ENCODE results near the gene MTERF4. TPM values are rescaled to one million over a fixed set of nuclear protein-coding genes. Genes with fewer than 3 reads are reported as not detected.
A peak's percentile ranks its signal among the peaks of the same experiment; 100 is the strongest.

The MTERF4 gene
- total and polyA plus RNA-seq, 2 of the 13 experiments (the other 11 are each of a cell fraction or from before 2014, with no cell fraction given): 50.5 to 59.8 TPM

DNA sequence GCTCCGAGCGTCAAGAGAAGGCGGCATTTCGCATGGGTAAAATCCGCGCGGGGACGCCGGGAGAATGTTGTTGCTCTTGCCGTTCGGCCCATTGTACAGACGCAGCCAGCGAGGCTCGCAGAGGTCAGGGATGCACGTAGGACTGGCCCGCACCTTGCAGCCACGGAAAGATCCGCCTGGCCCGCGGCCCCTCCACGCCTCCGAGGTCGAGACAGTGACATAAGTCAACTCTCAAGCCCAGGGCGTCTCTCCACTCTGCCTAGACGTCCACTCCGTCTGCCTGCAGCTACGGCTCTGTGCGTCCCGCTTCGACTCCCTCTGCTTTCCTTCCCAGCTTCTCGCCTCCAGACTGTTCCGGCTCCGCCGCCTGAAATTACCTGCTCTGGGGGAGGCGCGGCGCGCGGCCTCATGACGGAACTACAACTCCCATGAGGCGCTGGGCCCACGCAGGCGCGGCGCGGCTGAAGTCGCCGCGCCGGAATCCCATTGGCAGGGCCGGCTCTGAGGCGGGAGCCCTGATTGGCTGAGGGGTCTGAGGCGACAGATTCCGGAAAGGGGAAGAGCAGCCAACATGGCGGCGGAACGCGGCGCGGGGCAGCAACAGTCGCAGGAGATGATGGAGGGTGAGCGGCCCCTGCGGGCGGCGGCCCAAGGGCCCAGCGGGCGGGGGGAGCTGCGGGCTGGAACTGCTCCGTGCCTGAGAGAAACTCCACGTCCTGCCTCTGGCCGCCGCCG lies 48.0 kb upstream of the MTERF4 start, which contains the start of gene PPP1R7 (continued):
- TF ChIP-seq, protein P1, sequence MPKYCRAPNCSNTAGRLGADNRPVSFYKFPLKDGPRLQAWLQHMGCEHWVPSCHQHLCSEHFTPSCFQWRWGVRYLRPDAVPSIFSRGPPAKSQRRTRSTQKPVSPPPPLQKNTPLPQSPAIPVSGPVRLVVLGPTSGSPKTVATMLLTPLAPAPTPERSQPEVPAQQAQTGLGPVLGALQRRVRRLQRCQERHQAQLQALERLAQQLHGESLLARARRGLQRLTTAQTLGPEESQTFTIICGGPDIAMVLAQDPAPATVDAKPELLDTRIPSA (CRISPR knock-in tag; IDR thresholded peaks at IDR 0.05; ENCODE audit: borderline replicate concordance): no peak
- TF ChIP-seq, protein P2, sequence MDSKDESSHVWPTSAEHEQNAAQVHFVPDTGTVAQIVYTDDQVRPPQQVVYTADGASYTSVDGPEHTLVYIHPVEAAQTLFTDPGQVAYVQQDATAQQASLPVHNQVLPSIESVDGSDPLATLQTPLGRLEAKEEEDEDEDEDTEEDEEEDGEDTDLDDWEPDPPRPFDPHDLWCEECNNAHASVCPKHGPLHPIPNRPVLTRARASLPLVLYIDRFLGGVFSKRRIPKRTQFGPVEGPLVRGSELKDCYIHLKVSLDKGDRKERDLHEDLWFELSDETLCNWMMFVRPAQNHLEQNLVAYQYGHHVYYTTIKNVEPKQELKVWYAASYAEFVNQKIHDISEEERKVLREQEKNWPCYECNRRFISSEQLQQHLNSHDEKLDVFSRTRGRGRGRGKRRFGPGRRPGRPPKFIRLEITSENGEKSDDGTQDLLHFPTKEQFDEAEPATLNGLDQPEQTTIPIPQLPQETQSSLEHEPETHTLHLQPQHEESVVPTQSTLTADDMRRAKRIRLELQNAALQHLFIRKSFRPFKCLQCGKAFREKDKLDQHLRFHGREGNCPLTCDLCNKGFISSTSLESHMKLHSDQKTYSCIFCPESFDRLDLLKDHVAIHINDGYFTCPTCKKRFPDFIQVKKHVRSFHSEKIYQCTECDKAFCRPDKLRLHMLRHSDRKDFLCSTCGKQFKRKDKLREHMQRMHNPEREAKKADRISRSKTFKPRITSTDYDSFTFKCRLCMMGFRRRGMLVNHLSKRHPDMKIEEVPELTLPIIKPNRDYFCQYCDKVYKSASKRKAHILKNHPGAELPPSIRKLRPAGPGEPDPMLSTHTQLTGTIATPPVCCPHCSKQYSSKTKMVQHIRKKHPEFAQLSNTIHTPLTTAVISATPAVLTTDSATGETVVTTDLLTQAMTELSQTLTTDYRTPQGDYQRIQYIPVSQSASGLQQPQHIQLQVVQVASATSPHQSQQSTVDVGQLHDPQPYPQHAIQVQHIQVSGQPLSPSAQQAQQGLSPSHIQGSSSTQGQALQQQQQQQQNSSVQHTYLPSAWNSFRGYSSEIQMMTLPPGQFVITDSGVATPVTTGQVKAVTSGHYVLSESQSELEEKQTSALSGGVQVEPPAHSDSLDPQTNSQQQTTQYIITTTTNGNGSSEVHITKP (CRISPR knock-in tag; IDR thresholded peaks at IDR 0.05; ENCODE audit: low read depth): no peak
- TF ChIP-seq, protein P3, sequence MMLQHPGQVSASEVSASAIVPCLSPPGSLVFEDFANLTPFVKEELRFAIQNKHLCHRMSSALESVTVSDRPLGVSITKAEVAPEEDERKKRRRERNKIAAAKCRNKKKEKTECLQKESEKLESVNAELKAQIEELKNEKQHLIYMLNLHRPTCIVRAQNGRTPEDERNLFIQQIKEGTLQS (CRISPR knock-in tag; IDR thresholded peaks at IDR 0.05): 0 out of 2 replicates have a peak, but pooled peaks have one; percentile 14
- TF ChIP-seq ZNF672 (CRISPR knock-in tag; IDR thresholded peaks at IDR 0.05): peak; percentile 82; the same call in 1 of the 2 replicates
- 0 out of 2 replicates have a peak, but pooled peaks have one; percentile 92 for TF ChIP-seq SNAI1 (CRISPR knock-in tag; IDR thresholded peaks at IDR 0.05; ENCODE audit: borderline replicate concordance)
- peak; percentile 71; the same call in 1 of the 2 replicates for TF ChIP-seq ZNF30 (CRISPR knock-in tag; IDR thresholded peaks at IDR 0.05)
- TF ChIP-seq ZNF441 (CRISPR knock-in tag; IDR thresholded peaks at IDR 0.05; ENCODE audit: borderline replicate concordance): peak; percentile 71; the same call in 1 of the 2 replicates
- TF ChIP-seq, protein P4, sequence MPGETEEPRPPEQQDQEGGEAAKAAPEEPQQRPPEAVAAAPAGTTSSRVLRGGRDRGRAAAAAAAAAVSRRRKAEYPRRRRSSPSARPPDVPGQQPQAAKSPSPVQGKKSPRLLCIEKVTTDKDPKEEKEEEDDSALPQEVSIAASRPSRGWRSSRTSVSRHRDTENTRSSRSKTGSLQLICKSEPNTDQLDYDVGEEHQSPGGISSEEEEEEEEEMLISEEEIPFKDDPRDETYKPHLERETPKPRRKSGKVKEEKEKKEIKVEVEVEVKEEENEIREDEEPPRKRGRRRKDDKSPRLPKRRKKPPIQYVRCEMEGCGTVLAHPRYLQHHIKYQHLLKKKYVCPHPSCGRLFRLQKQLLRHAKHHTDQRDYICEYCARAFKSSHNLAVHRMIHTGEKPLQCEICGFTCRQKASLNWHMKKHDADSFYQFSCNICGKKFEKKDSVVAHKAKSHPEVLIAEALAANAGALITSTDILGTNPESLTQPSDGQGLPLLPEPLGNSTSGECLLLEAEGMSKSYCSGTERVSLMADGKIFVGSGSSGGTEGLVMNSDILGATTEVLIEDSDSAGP (CRISPR knock-in tag; IDR thresholded peaks at IDR 0.05; ENCODE audit: borderline replicate concordance): peak; percentile 75; the same call in 1 of the 2 replicates
- no peak for TF ChIP-seq SOX13 (IDR thresholded peaks at IDR 0.05)
- 0 out of 4 replicates have a peak, but pooled peaks of 1 of the 2 experiments have one; percentile 8 for TF ChIP-seq SOX13 (CRISPR knock-in tag; conservative IDR thresholded peaks at IDR 0.05 in 1 of 2, IDR thresholded peaks at IDR 0.05 in 1 of 2)
- TF ChIP-seq ZNF124 (CRISPR knock-in tag; IDR thresholded peaks at IDR 0.05): peak; percentile 22
- peak; percentile 39; the same call in 1 of the 2 replicates for TF ChIP-seq CAMTA2 (CRISPR knock-in tag; IDR thresholded peaks at IDR 0.05; ENCODE audit: borderline replicate concordance)
- TF ChIP-seq ZNF446 (CRISPR knock-in tag; IDR thresholded peaks at IDR 0.05): no peak
- TF ChIP-seq HMGXB4 (CRISPR knock-in tag; IDR thresholded peaks at IDR 0.05; ENCODE audit: borderline replicate concordance in 1 of 2, low read depth in 1 of 2): peak; percentile 52 to 73
- TF ChIP-seq MEIS1 (CRISPR knock-in tag; IDR thresholded peaks at IDR 0.05; ENCODE audit: borderline replicate concordance): peak; percentile 2; the same call in 1 of the 2 replicates
- TF ChIP-seq, protein P5, sequence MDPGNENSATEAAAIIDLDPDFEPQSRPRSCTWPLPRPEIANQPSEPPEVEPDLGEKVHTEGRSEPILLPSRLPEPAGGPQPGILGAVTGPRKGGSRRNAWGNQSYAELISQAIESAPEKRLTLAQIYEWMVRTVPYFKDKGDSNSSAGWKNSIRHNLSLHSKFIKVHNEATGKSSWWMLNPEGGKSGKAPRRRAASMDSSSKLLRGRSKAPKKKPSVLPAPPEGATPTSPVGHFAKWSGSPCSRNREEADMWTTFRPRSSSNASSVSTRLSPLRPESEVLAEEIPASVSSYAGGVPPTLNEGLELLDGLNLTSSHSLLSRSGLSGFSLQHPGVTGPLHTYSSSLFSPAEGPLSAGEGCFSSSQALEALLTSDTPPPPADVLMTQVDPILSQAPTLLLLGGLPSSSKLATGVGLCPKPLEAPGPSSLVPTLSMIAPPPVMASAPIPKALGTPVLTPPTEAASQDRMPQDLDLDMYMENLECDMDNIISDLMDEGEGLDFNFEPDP (CRISPR knock-in tag; conservative IDR thresholded peaks at IDR 0.05): no peak
- no peak for TF ChIP-seq PAF1 (CRISPR knock-in tag; IDR thresholded peaks at IDR 0.05)
- TF ChIP-seq ZFP62 (CRISPR knock-in tag; IDR thresholded peaks at IDR 0.05): no peak
